SU-DHL-6 (cell line): ENCODE results near the gene EZH2.

Experiments
- H2AFZ ChIP-seq: fragments of 200-600 bp; sonication (generic); 2 replicates; pipeline ENCODE4 v1.6.1; 2014; ENCODE audit warnings: low read depth, mild to moderate bottlenecking, moderate library complexity, mixed read lengths, antibody characterized with exemption, low read length; ENCODE audit not compliant: severe bottlenecking
- H3F3A ChIP-seq: fragments of 200-600 bp; shearing (Covaris generic); 2 replicates; pipeline ENCODE4 v1.6.0; 2016; ENCODE audit warnings: antibody characterized with exemption, mild to moderate bottlenecking; ENCODE audit not compliant: insufficient read depth
- H3K27ac ChIP-seq: fragments of 200-600 bp; sonication (generic); 2 replicates; pipeline ENCODE4 v1.5.1; 2016; ENCODE audit warnings: low read depth, mild to moderate bottlenecking, low read length, moderate library complexity, mixed read lengths
- H3K27me3 ChIP-seq: fragments of 200-600 bp; sonication (generic), shearing (Covaris generic); 2 replicates; pipeline ENCODE4 v1.6.0; 2014; ENCODE audit warnings: mild to moderate bottlenecking, low read length
- H3K36me3 ChIP-seq: fragments of 200-600 bp; sonication (generic); 2 replicates; pipeline ENCODE4 v1.6.1; 2014; ENCODE audit warnings: mild to moderate bottlenecking, low read length, mixed read lengths
- H3K4me2 ChIP-seq: fragments of 300-600, 200-600 bp; shearing (Covaris generic), sonication (generic); 2 replicates; pipeline ENCODE4 v1.6.0; 2014; ENCODE audit warnings: low read length, low read depth, mild to moderate bottlenecking; ENCODE audit not compliant: poor library complexity, severe bottlenecking
- H3K4me3 ChIP-seq: fragments of 200-600 bp; sonication (generic); 2 replicates; pipeline ENCODE4 v1.5.1; 2014; ENCODE audit warnings: antibody characterized with exemption, low read length, mild to moderate bottlenecking, mixed read lengths; ENCODE audit not compliant: insufficient read depth, poor library complexity, severe bottlenecking
- H3K79me2 ChIP-seq: fragments of 200-600 bp; sonication (generic); 2 replicates; pipeline ENCODE4 v1.6.1; 2014; ENCODE audit warnings: mild to moderate bottlenecking, low read length, moderate library complexity; ENCODE audit not compliant: insufficient read depth
- H3K9ac ChIP-seq: fragments of 200-600 bp; sonication (generic); 2 replicates; pipeline ENCODE4 v1.7.0; 2014; ENCODE audit warnings: mild to moderate bottlenecking, low read length
- H3K9me2 ChIP-seq: fragments of 200-600 bp; sonication (generic); replicated peaks from 2 replicates; pipeline ENCODE4 v1.6.1; 2014; ENCODE audit warnings: low read length; ENCODE audit not compliant: insufficient read depth
- H3K9me3 ChIP-seq: fragments of 200-600 bp; sonication (generic); 2 replicates; pipeline ENCODE4 v1.6.1; 2014; ENCODE audit warnings: low read length, mixed read lengths; ENCODE audit not compliant: insufficient read depth
- H4K20me1 ChIP-seq: fragments of 200-600 bp; sonication (generic); 2 replicates; pipeline ENCODE4 v1.6.1; 2014; ENCODE audit warnings: low read depth, mild to moderate bottlenecking, antibody characterized with exemption, low read length, moderate library complexity, mixed read lengths
- EZH2phosphoT487 ChIP-seq: fragments of 200-600 bp; sonication (generic), shearing (Covaris generic); conservative IDR thresholded peaks from 2 replicates; pipeline ENCODE4 v1.6.1; 2018; ENCODE audit warnings: mild to moderate bottlenecking, antibody characterized with exemption, low read length, moderate library complexity, mixed read lengths
- TF ChIP-seq, protein P1 (sequence below): fragments of 200-600 bp; sonication (generic); IDR thresholded peaks from one replicate; pipeline ENCODE4 v1.5.1; 2017; ENCODE audit warnings: antibody characterized with exemption, mild to moderate bottlenecking, low read length, moderate library complexity; ENCODE audit not compliant: insufficient read depth, poor library complexity, severe bottlenecking

The EZH2 gene

DNA sequence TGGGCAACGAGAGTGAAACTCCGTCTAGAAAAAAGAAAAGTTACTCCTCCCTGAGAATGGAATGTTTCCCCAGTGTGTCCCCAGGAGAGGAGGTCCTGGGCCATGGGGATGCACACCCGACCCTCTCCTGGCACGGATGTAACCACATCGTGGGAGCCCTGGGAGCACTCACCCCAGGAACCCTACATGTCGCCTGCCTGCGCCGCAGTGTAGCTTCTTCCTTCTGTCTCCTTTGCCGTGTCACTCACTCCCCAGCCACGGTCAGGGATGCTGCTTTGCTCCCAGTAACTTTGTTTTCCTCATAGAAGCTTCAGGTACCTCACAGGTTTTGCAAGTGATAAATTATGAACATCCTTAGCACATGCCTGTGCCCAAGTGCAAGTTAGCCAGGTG, 82.0 kb downstream of the EZH2 start:
- TF ChIP-seq EZH2phosphoT487: no peak
- TF ChIP-seq, protein P1, sequence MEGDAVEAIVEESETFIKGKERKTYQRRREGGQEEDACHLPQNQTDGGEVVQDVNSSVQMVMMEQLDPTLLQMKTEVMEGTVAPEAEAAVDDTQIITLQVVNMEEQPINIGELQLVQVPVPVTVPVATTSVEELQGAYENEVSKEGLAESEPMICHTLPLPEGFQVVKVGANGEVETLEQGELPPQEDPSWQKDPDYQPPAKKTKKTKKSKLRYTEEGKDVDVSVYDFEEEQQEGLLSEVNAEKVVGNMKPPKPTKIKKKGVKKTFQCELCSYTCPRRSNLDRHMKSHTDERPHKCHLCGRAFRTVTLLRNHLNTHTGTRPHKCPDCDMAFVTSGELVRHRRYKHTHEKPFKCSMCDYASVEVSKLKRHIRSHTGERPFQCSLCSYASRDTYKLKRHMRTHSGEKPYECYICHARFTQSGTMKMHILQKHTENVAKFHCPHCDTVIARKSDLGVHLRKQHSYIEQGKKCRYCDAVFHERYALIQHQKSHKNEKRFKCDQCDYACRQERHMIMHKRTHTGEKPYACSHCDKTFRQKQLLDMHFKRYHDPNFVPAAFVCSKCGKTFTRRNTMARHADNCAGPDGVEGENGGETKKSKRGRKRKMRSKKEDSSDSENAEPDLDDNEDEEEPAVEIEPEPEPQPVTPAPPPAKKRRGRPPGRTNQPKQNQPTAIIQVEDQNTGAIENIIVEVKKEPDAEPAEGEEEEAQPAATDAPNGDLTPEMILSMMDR: no peak
- H3K27ac ChIP-seq: no peak overlapping the region

DNA sequence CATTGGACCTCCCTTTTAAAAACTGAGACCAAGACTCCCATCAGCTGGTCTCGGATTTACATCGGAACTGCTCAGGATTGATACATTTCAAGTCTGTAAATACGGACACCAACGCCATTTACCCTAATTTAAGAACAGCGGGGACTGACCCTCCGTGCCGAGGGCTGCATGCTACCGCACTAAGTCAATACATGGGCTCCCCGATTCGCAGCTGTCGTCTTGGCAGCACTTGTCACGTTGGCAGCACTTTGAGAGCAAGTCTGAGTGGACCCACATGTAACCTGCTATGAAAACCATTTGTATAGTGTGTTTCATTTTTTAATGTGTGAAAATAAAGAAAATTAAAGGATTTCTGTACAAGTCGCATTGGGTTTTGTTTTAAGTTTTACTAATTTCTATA, 83.4 kb downstream of the EZH2 start:
- H4K20me1 ChIP-seq: no peaks in the 10 kb centered on the region
- H3K79me2 ChIP-seq: no peaks in the 10 kb centered on the region
- TF ChIP-seq, protein P1: no peak
- no peak for TF ChIP-seq EZH2phosphoT487
- no peak overlapping the region for H2AFZ ChIP-seq
- H3K4me2 ChIP-seq: no peak overlapping the region
- H3K27ac ChIP-seq: no peak overlapping the region
- no peaks in the 10 kb centered on the region for H3K27me3 ChIP-seq
- no peaks in the 10 kb centered on the region for H3K9me2 ChIP-seq
- peaks cover 22% of the 10 kb centered on the region for H3F3A ChIP-seq
- no peaks in the 10 kb centered on the region for H3K9me3 ChIP-seq
- H3K36me3 ChIP-seq: 0 out of 2 replicates have a peak, but pooled peaks cover 13% of the 10 kb centered on the region
- H3K9ac ChIP-seq: no peak overlapping the region
- no peak overlapping the region for H3K4me3 ChIP-seq

More for the DNA sequence above, 82.0 kb downstream of the EZH2 start:
- no peaks in the 10 kb centered on the region for H3K9me2 ChIP-seq
- H3K36me3 ChIP-seq: peaks cover 22% of the 10 kb centered on the region; the same call in 1 of the 2 replicates
- H3K4me3 ChIP-seq: no peak overlapping the region
- H3K9ac ChIP-seq: no peak overlapping the region
- H2AFZ ChIP-seq: no peak overlapping the region
- no peaks in the 10 kb centered on the region for H4K20me1 ChIP-seq
- H3F3A ChIP-seq: peaks cover 26% of the 10 kb centered on the region
- H3K9me3 ChIP-seq: no peaks in the 10 kb centered on the region
- no peaks in the 10 kb centered on the region for H3K27me3 ChIP-seq
- no peaks in the 10 kb centered on the region for H3K79me2 ChIP-seq
- no peak overlapping the region for H3K4me2 ChIP-seq

DNA sequence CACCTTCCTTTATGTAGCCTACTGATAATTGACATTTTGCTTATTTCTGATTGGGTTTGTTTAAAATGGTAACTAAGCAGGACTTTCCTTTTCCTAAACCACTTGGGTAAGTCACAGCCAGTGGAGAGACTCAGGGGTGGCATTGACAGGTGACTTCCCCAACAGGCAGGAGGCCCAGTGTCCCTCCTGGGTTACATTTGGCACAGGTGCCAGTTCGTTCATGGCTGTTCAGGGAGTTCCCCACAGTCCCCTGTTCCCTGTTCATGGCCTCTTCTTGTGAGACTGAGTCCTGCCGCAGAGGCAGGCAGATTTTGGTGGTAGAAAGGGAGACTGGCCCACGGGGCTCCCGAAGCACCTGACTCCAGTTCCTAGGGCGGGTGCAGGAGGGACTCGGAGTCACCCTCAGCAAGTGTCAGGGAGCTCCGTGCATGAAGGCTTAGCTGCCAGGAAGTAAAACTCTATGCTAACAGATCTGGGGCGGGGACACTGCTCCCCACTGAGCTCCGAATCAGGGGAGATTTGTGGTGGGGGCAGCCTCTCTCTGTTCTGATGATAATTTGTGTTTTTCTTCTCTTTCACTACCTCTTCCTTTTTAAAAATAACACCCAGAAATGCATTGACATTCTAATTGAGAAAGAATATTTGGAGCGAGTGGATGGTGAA, 84.1 kb downstream of the EZH2 start:
- no peak overlapping the region for H2AFZ ChIP-seq
- no peak overlapping the region for H3K4me2 ChIP-seq
- 0 out of 2 replicates have a peak, but pooled peaks cover 13% of the 10 kb centered on the region for H3K36me3 ChIP-seq
- H3K79me2 ChIP-seq: no peaks in the 10 kb centered on the region
- no peak overlapping the region for H3K27ac ChIP-seq
- H3K9me2 ChIP-seq: no peaks in the 10 kb centered on the region
- no peak overlapping the region for H3K4me3 ChIP-seq
- no peaks in the 10 kb centered on the region for H3K9me3 ChIP-seq
- H3K9ac ChIP-seq: no peak overlapping the region
- no peaks in the 10 kb centered on the region for H4K20me1 ChIP-seq
- TF ChIP-seq EZH2phosphoT487: no peak
- TF ChIP-seq, protein P1: no peak
- peaks cover 18% of the 10 kb centered on the region for H3F3A ChIP-seq
- no peaks in the 10 kb centered on the region for H3K27me3 ChIP-seq
